Measurements from ENCODE around the gene TUBB2B.
"Not testable (repeated sequence)": the region's sequence is repeated elsewhere in the genome, so short reads cannot be mapped to it uniquely, and the experiment has no call there.

Gene TUBB2B

GRCh38 chr6:3245216-3245615, 17.8 kb upstream of the TUBB2B start:
- in situ Hi-C loops (cut with MboI; ENCODE audit: low pct_unique_long_range_greater_than_20kb, low sequenced_read_pairs, unreplicated experiment) = loop anchor here (10.0 kb wide), 1 partner anchor 120 kb away; no protein-coding TSS in a partner anchor
- DNase-seq (ENCODE audit: low spot score) = no peak
- TF ChIP-seq CTCF (IDR thresholded peaks at IDR 0.05; ENCODE audit: extremely low read depth, insufficient read depth, missing control alignments) = no peak

GRCh38 chr6:3244832-3245161, 17.3 kb upstream of the TUBB2B start:
- in situ Hi-C loops (cut with MboI; ENCODE audit: low pct_unique_long_range_greater_than_20kb, low sequenced_read_pairs, unreplicated experiment) = loop anchor here (10.0 kb wide), 1 partner anchor 120 kb away; no protein-coding TSS in a partner anchor
- DNase-seq (ENCODE audit: low spot score) = not testable (repeated sequence)

- no peak for DNase-seq (ENCODE audit: low spot score)
- in situ Hi-C loops (cut with MboI; ENCODE audit: low pct_unique_long_range_greater_than_20kb, low sequenced_read_pairs, unreplicated experiment) = loop anchor here (10.0 kb wide), 1 partner anchor 119 kb away; no protein-coding TSS in a partner anchor
- TF ChIP-seq CTCF (IDR thresholded peaks at IDR 0.05; ENCODE audit: extremely low read depth, insufficient read depth, missing control alignments) = no peak
Observed at GRCh38 chr6:3244003-3244831, 16.8 kb upstream of the TUBB2B start.

GRCh38 chr6:3242768-3243167, 15.3 kb upstream of the TUBB2B start:
- no peak for DNase-seq (ENCODE audit: low spot score)
- in situ Hi-C loops (cut with MboI; ENCODE audit: low pct_unique_long_range_greater_than_20kb, low sequenced_read_pairs, unreplicated experiment) = loop anchor here (10.0 kb wide), 1 partner anchor 118 kb away; no protein-coding TSS in a partner anchor
- TF ChIP-seq CTCF (IDR thresholded peaks at IDR 0.05; ENCODE audit: extremely low read depth, insufficient read depth, missing control alignments) = no peak

- DNase-seq (ENCODE audit: low spot score) = not testable (repeated sequence)
- in situ Hi-C loops (cut with MboI; ENCODE audit: low pct_unique_long_range_greater_than_20kb, low sequenced_read_pairs, unreplicated experiment) = loop anchor here (10.0 kb wide), 1 partner anchor 117 kb away; no protein-coding TSS in a partner anchor
Observed at GRCh38 chr6:3241745-3242144, 14.3 kb upstream of the TUBB2B start.

- no peak for DNase-seq (ENCODE audit: low spot score)
- no peak for TF ChIP-seq CTCF (IDR thresholded peaks at IDR 0.05; ENCODE audit: extremely low read depth, insufficient read depth, missing control alignments)
- in situ Hi-C loops (cut with MboI; ENCODE audit: low pct_unique_long_range_greater_than_20kb, low sequenced_read_pairs, unreplicated experiment) = loop anchor here (10.0 kb wide), 1 partner anchor 116 kb away; no protein-coding TSS in a partner anchor
Observed at GRCh38 chr6:3240595-3240994, 13.1 kb upstream of the TUBB2B start.

GRCh38 chr6:3239110-3239830, 11.8 kb upstream of the TUBB2B start:
- in situ Hi-C loops (cut with MboI; ENCODE audit: low pct_unique_long_range_greater_than_20kb, low sequenced_read_pairs, unreplicated experiment) = no loop called here
- TF ChIP-seq CTCF (IDR thresholded peaks at IDR 0.05; ENCODE audit: extremely low read depth, insufficient read depth, missing control alignments) = no peak
- no peak for DNase-seq (ENCODE audit: low spot score)
